Ramos (cell line): ENCODE data around the gene CCL4L2.
"Not testable (repeated sequence)": the region's sequence is repeated elsewhere in the genome, so short reads cannot be mapped to it uniquely, and the experiment has no call there.

ENCODE experiments used
- in situ Hi-C: fragments of 300-500 bp; cut with MboI; formaldehyde crosslinking; loops from one replicate; pipeline ENCODE4 v1.14.3; 2022; ENCODE audit warnings: low sequenced_read_pairs; ENCODE audit not compliant: unreplicated experiment

Gene CCL4L2

GRCh38 chr17:36210439-36211211 is at the start of gene CCL4L2:
Gene CCL4L2, plus strand, starts transcription at chr17:36211063.
- in situ Hi-C loops, result not testable (repeated sequence)

GRCh38 chr17:36168836-36169235 is 42.0 kb upstream of the CCL4L2 start:
- in situ Hi-C loops, result not testable (repeated sequence)

DNA sequence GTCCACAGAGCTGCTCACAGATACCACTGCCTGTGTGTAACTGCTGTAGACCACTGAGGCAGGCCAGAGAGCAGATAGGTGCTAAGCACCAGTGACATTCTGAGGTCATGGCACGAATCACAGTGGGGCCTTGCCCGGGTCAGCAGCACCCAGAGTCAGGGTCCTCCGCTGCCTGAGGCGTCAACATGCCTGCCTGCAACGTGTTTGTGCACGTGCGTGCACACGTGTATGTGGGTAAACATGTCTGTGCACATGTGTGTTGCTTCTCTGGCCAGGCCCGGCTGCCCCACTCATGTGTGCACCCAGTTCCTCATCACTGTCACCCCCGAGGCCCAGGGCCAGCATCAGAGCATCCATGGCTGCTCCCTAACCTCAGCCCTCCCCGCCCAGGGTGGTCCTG is 34.3 kb upstream of the CCL4L2 start, which contains the start of gene TBC1D3B:
TSS of gene TBC1D3B (minus strand) at position 101 of the 400 bp plus-strand sequence. CDS start 1,586 bp downstream, outside the sequence.
- in situ Hi-C loops, result not testable (repeated sequence)

DNA sequence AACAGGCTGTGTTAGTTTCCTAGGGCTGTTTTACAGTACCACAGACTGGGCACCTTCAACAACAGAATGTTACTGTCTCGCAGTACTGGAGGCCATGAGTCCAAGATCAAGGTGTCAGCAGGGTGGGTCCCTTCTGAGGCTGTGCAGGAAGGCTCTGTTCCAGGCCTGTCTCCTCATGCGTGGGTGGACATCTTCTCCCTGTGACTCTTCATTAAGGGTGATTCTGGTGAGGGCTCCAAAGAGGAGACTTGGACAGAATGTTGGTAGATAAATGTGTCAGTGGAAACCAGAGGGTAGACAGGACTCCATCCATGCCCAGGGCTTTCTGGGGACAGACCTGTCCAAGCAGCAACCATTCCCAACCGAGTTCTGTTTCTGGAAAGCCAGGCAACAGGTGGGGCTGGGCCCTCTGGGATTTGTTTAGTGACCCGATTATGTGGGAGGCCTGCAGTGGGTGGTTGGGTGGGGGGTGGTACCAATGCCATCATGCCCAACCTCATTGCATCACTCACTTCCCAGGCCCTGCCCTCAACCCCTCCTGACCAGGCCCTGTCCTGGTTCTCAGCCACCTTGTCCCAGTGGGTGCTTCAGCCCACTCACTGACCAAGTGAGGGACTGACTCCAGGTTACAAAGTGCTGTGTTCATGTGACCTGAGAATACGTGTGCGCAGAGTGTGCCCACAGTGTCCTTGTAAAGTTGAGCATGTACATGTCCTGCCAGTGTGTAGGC is 29.3 kb upstream of the CCL4L2 start:
- in situ Hi-C loops, result not testable (repeated sequence)

GRCh38 chr17:36182176-36183000 is 28.5 kb upstream of the CCL4L2 start:
- in situ Hi-C loops, result no loop called here

GRCh38 chr17:36183001-36183971 is 27.6 kb upstream of the CCL4L2 start:
- in situ Hi-C loops, result no loop called here

DNA sequence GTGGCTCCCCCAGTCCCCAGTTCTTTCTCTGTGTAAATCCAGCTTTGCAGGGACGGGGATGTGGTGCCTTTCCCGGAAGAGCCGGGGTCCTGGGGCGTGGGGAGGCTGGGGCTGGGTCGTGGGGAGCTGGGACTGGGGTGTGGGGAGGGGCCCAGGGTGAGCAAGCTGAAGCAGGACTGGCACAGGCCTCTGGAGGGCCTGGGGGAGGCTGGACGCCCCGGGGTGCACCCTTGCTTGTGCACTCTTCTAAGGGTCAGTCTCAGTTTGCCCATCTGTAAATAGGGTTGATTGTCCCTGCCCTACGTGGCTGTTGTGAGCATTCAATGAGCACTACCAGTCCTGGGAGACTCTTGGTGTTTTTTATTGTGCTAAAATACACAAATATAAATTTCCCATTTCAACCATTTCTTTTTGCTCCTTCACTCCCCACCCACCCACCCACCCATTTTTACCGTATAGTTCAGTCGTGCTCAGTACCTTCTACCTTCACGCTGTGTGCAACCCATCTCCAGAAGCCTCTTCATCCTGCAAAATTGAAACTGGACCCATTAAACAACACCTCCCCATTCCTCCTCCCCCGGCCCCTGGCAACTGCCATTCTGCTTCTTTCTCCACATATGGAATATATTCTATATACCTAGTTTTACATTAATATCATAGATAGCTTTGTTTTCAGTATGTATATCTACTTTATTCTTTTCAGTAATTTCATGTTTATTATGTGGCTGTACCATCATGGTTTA is 26.7 kb upstream of the CCL4L2 start:
- in situ Hi-C loops, result no loop called here

- in situ Hi-C loops, result no loop called here
These were observed 25.4 kb upstream of the CCL4L2 start for GRCh38 chr17:36185416-36185815.

DNA sequence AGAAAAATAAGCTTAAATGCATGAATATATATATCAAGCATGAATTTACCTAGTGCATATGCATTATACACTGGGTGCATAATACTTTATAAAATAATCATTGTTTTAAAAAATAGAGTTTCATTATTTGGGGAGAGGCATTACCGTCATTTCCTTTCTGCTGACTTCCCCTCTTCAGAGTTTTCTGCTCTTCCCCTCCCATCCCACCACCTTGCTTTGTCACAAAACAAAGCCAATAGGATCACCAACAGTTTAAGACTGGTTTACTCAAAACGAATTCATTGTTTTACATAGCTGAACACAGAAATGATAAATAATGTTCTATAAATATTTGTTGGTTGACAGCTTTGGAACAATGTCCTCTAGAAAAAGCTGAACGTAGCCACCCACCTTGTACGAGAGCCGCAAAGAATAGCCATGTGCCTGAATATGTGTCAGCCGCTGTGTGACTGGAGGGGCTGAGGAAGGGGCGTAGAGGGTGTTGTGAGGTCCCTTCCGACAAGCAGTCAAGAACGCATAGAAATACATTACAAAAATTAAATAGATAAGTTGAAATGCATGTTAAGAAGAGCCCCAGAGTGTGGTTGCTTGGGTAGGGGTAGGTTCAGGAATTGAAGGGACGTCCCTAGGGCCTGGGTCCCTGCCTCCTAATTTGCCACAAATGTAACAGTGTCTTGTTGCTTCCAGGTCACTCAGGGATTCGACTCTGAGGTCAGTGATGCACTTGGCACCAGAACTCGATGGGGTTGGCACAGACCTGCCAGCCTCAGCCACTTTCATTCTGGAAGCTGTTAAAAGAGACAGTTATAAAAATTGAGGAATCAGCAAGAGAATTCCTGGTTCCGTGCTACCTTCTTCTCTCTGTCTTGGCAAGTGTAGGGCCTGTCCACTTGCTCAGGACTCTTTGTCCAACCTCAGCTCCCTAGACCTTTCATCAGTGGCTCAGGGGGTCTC is 23.8 kb upstream of the CCL4L2 start:
- in situ Hi-C loops, result not testable (repeated sequence)

DNA sequence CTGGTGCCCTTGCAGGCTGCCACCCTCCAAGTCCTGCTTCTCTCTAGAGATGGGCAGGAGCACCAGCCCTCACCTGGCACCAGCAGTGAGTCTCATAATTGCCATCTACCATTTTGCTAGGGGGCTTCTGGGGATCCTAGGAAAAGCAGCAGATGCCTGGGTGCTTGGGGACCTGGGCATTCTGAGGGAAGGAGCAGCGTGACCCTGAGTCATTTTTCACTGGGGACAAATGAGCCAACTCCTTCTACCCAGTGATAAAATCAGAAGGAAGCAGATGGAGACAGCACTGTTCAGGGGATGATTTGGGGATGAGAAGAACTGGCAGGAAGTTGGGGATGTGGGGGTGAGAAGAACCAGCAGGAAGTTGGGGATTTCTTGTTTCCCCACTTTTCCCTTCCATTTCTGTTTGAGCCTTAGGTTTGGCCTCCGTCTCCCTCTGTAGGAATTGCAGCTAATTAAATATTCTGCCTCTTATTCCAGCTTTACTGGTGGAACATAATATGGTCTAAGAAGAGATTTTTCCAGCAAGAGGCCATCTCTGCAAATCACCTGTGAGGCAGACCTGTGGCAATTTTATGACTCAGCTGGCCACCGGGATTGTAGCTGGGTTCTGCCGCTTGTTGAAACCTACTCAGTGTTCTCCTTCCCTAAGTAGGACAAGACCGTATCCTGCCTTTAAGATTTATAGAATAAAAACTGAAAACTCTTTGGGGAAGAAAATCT is 22.8 kb upstream of the CCL4L2 start:
- in situ Hi-C loops, result not testable (repeated sequence)

DNA sequence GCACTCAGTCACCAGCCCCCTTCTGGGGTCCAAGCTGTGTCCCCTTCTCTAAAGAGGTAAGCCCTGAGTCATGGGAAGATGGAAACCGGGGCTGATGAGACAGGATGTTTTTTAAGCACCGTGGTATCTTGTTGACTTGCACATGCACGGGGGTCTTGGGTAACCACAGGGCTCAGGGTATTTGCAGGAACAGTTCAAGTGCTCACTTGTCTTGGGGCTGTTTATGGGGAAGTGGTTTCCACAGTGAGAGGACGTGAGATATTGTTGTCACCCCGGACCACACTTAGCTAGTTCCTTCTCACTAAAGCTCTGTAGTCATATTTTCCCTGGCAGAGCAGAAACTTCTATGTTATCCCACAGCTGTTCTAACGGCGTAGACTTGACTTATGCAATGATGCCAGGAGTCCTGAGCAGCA is 22.0 kb upstream of the CCL4L2 start:
- in situ Hi-C loops, result no loop called here

DNA sequence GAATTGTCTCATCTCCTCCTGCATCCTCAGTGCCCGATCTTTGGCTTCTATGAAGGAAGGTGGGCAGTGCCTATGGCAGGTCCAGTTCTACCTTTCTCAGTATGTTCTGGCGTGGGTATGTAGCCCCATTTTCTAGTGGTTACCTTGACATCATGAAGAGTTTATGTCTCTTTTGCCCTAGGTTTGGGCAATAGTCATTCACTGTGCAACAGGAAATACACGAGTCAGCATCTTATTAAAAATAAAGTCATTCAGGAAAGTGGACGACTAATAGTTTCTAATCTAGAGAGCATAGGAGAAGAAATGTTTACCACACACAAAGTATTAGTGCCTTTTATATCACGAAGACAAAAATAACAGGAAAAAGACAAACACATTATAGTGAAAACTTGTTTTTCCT is 20.9 kb upstream of the CCL4L2 start:
- in situ Hi-C loops, result not testable (repeated sequence)

- in situ Hi-C loops, result not testable (repeated sequence)
These were observed 20.1 kb upstream of the CCL4L2 start for GRCh38 chr17:36190549-36191330.

DNA sequence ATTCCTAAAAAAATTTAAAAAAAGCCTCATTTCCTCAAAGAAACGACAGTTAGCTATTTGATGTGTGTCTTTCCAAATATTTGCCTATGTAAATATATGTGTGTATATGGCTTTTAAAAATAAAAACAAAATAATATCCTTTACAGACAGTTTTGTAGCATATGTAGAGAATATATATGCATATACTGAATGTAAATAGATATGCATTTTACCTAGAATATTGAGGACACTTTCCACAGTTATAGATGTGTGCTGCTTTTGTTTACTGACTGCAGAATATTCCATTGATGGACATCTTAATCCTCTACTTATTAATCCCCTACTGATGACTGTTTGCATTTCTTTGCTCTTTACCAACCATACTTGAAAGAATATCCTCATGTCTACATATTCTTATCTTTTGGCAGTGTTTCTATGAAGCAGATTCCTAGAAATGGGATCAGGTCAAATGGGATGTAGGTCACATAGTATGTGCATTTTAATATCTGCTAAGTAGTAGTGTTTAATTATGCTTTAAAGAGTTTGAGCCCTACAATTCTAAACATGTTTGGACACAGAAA is 17.6 kb upstream of the CCL4L2 start:
- in situ Hi-C loops, result no loop called here

- in situ Hi-C loops, result not testable (repeated sequence)
These were observed 16.6 kb upstream of the CCL4L2 start for GRCh38 chr17:36194147-36194831.
